Activated T-helper 17 cell treated with anti-CD3 and anti-CD28 coated beads, Interleukin-2, amount 50 U/mL, for 72 hours (primary cell): ENCODE measurements around the gene ASB5. TPM values are rescaled to one million over a fixed set of nuclear protein-coding genes. Genes with fewer than 3 reads are reported as not detected.
"Not testable (repeated sequence)": the region's sequence is repeated elsewhere in the genome, so short reads cannot be mapped to it uniquely, and the experiment has no call there.

Experiments
- ATAC-seq: fragments of 150-1000 bp; cut with Tn5 transposase; replicated peaks from 2 replicates; pipeline ENCODE4 v1.10.0; 2021; ENCODE audit warnings: mild to moderate bottlenecking, moderate library complexity
- H3K27ac Mint-ChIP-seq: one replicate; pipeline ENCODE4 v1.8.0; 2022; ENCODE audit warnings: mixed read lengths
- H3K27me3 Mint-ChIP-seq: one replicate; pipeline ENCODE4 v1.8.0; 2022; ENCODE audit warnings: mixed read lengths
- H3K36me3 Mint-ChIP-seq: one replicate; pipeline ENCODE4 v1.8.0; 2022; ENCODE audit warnings: low read depth, mild to moderate bottlenecking, mixed read lengths
- H3K4me1 Mint-ChIP-seq: one replicate; pipeline ENCODE4 v1.8.0; 2022; ENCODE audit warnings: mixed read lengths
- H3K4me3 Mint-ChIP-seq: one replicate; pipeline ENCODE4 v1.8.0; 2022; ENCODE audit warnings: mild to moderate bottlenecking, mixed read lengths
- H3K9me3 Mint-ChIP-seq: one replicate; pipeline ENCODE4 v1.8.0; 2022; ENCODE audit warnings: mixed read lengths
- total RNA-seq, 2 donors: library from RNA; stranded (reverse); gene quantifications; one replicate each; pipeline ENCODE4 v1.2.3, GENCODE V29; 2022

ASB5 gene
- total RNA-seq, result not detected

DNA sequence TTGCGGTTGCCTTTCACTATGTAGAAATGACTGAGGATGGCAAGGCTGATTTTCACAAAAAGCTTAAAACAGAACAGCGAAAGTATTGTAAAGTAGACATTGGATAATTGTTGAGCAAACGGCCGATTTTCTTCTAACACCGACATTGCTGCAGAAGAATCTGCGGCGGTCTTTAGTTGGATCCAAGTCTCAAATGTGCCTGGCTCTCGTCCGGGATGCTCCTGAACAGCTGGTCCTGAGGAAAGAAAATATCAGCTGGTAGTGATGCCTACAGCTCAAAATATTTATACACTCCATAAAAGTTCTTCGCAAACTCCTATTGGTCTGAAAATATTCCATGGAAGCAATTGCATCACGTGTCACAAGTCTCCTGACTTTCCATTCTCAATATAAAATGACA lies at the start of gene ASB5:
Gene ASB5 (minus strand): TSS at position 260 of the 400 bp plus-strand sequence. CDS start 114 bp downstream, at position 146.
- H3K27me3 Mint-ChIP-seq, result peaks cover 5% of the 10 kb centered on the region
- no peaks in the 10 kb centered on the region for H3K36me3 Mint-ChIP-seq
- H3K27ac Mint-ChIP-seq, result no peak within 1 kb of the TSS
- no peaks in the 10 kb centered on the region for H3K9me3 Mint-ChIP-seq
- H3K4me3 Mint-ChIP-seq, result no peak within 1 kb of the TSS
- no peak for ATAC-seq
- no peaks in the 10 kb centered on the region for H3K4me1 Mint-ChIP-seq

- Mint-ChIP-seq H3K9me3 (no peaks in the 10 kb centered on the region), H3K27ac (no peak overlapping the region), H3K4me1 (no peaks in the 10 kb centered on the region), H3K27me3 (peaks cover 3% of the 10 kb centered on the region), H3K4me3 (no peak overlapping the region), H3K36me3 (no peaks in the 10 kb centered on the region)
- ATAC-seq, result no peak
Measured at GRCh38 chr4:176313596-176314336, 44.7 kb upstream of the ASB5 start.

DNA sequence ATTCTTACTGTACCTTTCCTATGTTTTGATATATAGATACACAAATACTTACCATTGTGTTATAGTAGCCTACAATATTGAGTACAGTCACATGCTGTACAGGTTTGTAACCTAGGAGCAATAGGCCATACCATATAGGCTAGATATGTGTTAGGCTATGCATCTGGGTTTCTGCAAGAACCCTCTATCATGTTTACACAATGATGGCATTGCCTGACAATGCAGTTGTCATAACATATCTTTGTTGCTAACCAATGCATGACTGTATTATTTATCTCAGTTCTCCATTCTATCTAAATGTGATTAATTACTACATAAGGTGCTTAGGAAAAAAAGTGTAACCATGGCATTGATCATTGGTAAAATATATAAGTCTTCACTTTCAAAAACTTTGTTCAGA lies 40.8 kb upstream of the ASB5 start:
- no peak for ATAC-seq
- H3K9me3 Mint-ChIP-seq, result no peaks in the 10 kb centered on the region
- peaks cover 10% of the 10 kb centered on the region for H3K27me3 Mint-ChIP-seq
- H3K27ac Mint-ChIP-seq, result no peak overlapping the region
- no peaks in the 10 kb centered on the region for H3K4me1 Mint-ChIP-seq
- no peaks in the 10 kb centered on the region for H3K36me3 Mint-ChIP-seq
- H3K4me3 Mint-ChIP-seq, result no peak overlapping the region

GRCh38 chr4:176309046-176309445 lies 40.0 kb upstream of the ASB5 start:
- ATAC-seq, result peak; percentile 56
- Mint-ChIP-seq H3K4me3 (no peak overlapping the region), H3K27me3 (peaks cover 16% of the 10 kb centered on the region), H3K27ac (no peak overlapping the region), H3K36me3 (no peaks in the 10 kb centered on the region), H3K9me3 (no peaks in the 10 kb centered on the region), H3K4me1 (no peaks in the 10 kb centered on the region)

DNA sequence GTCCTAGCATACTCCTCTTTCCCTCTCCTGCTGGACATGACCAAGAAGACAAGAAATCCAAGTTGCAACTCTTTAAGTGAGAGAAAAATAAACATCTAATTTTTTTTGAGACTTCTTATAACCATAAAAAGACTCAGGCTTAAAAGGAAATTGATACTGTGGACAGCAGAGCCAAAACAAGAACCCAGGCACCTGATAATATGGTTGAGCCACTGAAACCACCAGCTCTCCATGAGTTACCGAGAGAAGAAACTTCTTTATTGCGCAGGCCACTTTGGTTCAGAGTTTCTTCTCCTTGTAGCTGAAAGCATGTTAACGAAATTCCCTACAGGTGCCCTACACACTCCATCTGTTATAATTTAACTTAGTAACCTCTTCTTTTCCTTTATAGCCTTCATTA lies 39.4 kb upstream of the ASB5 start:
- no peak overlapping the region for H3K27ac Mint-ChIP-seq
- no peak for ATAC-seq

GRCh38 chr4:176307666-176307930 lies 38.6 kb upstream of the ASB5 start:
- H3K36me3 Mint-ChIP-seq, result no peaks in the 10 kb centered on the region
- ATAC-seq, result no peak
- H3K27me3 Mint-ChIP-seq, result peaks cover 26% of the 10 kb centered on the region
- H3K4me3 Mint-ChIP-seq, result no peak overlapping the region
- H3K9me3 Mint-ChIP-seq, result no peaks in the 10 kb centered on the region
- no peaks in the 10 kb centered on the region for H3K4me1 Mint-ChIP-seq
- no peak overlapping the region for H3K27ac Mint-ChIP-seq

More for the DNA sequence above, 39.4 kb upstream of the ASB5 start:
- Mint-ChIP-seq H3K4me3 (no peak overlapping the region), H3K36me3 (no peaks in the 10 kb centered on the region), H3K9me3 (no peaks in the 10 kb centered on the region), H3K4me1 (no peaks in the 10 kb centered on the region), H3K27me3 (peaks cover 19% of the 10 kb centered on the region)

DNA sequence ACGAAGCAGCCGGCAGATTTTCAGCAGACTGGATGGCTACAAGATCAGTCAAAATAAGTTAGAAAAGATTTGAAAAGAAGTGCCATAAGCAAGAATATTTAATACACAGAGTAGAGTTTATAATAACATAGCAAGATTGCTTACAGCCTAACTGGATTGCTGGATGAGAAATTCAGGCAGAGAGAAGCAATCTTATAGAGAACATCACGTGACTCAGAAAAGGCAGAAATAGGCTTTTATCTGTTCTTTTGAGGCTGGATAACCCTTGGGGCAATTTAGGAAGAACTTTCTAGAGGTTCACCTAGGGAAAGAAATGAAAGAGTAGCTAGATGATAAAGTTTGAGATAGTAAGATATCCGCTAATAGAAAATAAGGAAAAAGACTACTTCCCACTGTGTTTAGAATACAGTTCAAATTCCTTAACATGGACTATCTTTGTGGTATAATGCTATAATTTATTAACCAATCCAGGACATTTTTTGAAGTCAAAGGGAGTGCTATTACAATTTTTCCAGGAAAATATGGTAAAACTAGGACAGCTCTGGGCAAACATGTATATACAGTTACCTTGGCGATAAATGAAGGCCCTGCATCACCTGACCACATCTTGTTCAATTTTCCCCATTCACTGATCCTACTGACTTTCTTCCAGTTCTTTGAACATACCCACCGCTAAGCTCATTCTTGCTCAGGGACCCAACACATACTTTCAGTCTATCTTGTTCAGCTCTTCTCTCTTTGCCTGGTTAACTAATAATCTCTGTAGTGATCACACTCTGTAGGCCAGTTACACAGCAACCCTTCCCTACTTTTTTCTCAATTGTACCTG lies 38.0 kb upstream of the ASB5 start:
- ATAC-seq, result no peak
- Mint-ChIP-seq H3K36me3 (no peaks in the 10 kb centered on the region), H3K4me3 (no peak overlapping the region), H3K4me1 (no peaks in the 10 kb centered on the region), H3K9me3 (no peaks in the 10 kb centered on the region), H3K27ac (no peak overlapping the region), H3K27me3 (peaks cover 27% of the 10 kb centered on the region)

GRCh38 chr4:176303938-176304337 lies 34.9 kb upstream of the ASB5 start:
- ATAC-seq, result no peak
- Mint-ChIP-seq H3K36me3 (no peaks in the 10 kb centered on the region), H3K27me3 (peaks cover 27% of the 10 kb centered on the region), H3K4me3 (no peak overlapping the region), H3K4me1 (no peaks in the 10 kb centered on the region), H3K9me3 (no peaks in the 10 kb centered on the region), H3K27ac (no peak overlapping the region)

DNA sequence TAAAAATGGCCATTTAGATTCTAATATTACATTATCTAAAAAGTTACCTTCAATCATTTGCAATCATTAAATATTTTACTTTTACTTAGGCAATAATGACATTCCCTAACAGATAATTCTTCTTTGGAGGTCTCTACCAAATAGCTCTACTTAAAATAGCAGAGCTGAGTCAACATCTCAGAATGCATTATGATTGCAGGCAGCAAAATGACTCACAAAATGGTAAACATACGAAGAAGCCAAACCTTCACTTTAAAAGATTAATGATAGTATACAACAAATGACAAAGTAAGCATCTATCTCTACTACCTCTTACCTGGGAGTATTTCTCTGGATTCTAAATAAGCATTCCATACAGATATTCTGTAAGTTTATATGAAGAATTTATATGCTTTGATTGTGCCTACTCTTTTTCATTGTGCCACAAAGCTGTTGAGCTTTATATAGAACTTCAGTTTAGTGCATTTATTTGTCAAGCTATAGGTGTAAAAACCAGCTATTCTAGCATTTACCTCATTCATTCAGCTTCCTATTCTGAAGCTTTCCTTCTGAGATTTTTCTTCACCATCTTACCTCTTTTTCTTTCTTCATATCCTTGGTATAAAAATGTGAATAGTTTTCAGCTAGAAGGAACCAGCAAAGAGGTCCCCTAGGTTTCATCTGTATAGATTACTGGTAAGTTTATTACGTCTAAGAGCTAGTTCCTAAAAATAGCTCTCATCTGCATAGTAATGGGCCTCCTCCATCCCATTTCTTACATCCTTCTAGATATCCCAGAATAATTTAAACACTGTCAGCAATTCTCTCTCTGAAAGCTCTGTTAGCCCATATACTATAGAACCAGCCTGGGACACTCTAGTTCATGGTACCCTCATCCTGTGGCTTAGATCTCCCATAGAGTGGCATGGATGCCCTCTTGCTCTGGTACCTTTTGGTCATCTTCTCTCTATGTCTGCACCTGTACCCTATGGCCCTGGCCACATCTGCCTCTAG lies 33.6 kb upstream of the ASB5 start:
- H3K36me3 Mint-ChIP-seq, result no peaks in the 10 kb centered on the region
- H3K9me3 Mint-ChIP-seq, result no peaks in the 10 kb centered on the region
- no peak overlapping the region for H3K27ac Mint-ChIP-seq
- H3K27me3 Mint-ChIP-seq, result peaks cover 27% of the 10 kb centered on the region
- ATAC-seq, result no peak
- no peak overlapping the region for H3K4me3 Mint-ChIP-seq
- no peaks in the 10 kb centered on the region for H3K4me1 Mint-ChIP-seq

DNA sequence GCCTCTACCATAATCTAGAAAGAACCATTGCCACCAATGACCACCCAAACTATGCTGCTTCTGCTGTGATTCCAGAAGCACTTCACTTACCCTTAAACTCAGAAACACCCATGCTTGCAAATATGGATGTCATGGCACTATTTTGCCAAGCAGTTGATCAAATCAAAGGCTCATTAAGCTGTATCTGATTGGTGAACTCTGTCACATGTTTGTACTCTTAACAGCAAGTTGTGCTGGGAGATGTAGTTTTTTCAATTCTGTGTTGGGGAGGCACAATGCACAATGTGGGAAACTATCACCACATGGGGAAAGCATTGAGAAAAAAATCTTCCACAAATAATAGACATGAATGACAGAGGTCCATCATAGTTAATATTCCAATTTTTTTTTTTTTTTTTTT lies 31.5 kb upstream of the ASB5 start:
- Mint-ChIP-seq H3K9me3 (no peaks in the 10 kb centered on the region), H3K27ac (no peak overlapping the region), H3K4me1 (no peaks in the 10 kb centered on the region), H3K27me3 (peaks cover 24% of the 10 kb centered on the region), H3K36me3 (no peaks in the 10 kb centered on the region), H3K4me3 (no peak overlapping the region)
- ATAC-seq, result no peak

- H3K4me1 Mint-ChIP-seq, result no peaks in the 10 kb centered on the region
- no peaks in the 10 kb centered on the region for H3K9me3 Mint-ChIP-seq
Measured at GRCh38 chr4:176300036-176300435, 31.0 kb upstream of the ASB5 start.

DNA sequence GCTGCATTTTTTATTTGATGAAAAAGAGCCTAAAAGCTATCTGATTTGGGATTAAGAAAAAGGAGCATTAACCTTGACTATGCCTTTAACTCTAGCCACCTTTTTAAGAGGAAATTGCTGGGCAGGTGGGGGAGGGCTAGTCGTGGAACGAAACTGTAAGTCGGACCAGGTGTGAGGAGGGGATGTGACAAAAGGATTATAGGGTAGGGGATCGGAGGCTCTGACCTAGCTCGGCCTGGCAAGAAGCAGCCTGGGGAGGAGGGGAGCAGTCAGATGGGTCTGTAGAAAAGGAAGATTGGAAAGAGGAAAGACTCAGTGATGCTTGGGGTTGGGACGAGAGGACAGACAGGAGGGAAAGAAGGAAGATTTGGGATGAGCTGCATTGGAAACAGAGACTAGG lies 29.6 kb upstream of the ASB5 start:
- Mint-ChIP-seq H3K4me1 (no peaks in the 10 kb centered on the region), H3K27me3 (peaks cover 13% of the 10 kb centered on the region), H3K36me3 (no peaks in the 10 kb centered on the region), H3K9me3 (no peaks in the 10 kb centered on the region), H3K27ac (no peak overlapping the region), H3K4me3 (no peak overlapping the region)
- no peak for ATAC-seq

More at GRCh38 chr4:176300036-176300435, 31.0 kb upstream of the ASB5 start:
- Mint-ChIP-seq H3K36me3 (no peaks in the 10 kb centered on the region), H3K27ac (no peak overlapping the region), H3K4me3 (no peak overlapping the region), H3K27me3 (peaks cover 20% of the 10 kb centered on the region)
- ATAC-seq, result no peak

DNA sequence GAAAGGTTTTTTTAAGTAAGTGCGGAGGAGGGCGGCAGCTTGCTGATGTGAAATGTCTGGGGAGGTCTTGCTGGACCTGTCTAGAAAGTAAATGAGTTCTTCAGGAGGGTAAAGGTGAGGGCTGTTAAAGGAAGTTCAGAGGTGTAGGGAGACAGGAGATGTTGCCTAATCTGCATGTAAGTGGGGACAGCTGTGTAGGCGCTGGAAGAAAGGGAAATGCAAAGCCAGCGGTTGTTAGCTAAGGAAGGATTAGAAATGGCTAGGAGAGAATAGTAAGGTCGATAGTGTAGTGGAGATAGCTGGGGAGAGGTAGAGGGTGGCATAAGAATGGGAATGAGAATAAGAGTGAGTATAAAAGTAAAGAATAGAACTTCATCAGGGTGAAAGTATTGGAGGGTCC lies 26.9 kb upstream of the ASB5 start:
- not testable (repeated sequence) for H3K4me1 Mint-ChIP-seq, H3K36me3 Mint-ChIP-seq, H3K4me3 Mint-ChIP-seq, H3K27me3 Mint-ChIP-seq, H3K9me3 Mint-ChIP-seq, ATAC-seq, H3K27ac Mint-ChIP-seq

DNA sequence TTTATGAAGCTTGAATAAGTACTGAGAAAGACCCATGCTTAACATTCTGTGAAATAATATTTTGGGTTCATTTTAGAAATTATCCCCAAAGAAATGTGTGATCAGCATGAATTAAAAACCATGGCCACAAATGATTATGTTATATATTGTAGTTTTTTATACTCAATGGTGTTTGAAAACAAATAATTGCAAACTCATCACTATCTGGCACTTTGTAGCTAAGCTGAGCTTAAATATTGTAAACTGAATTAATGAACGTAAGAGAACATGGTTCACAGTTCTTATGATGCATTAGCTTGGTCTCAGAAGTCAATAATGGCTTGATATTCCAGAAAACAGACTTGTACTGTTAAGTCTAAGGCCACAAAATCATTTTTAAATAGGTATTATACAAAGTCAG lies 24.6 kb upstream of the ASB5 start:
- no peaks in the 10 kb centered on the region for H3K4me1 Mint-ChIP-seq
- H3K9me3 Mint-ChIP-seq, result no peaks in the 10 kb centered on the region
- ATAC-seq, result no peak
- no peak overlapping the region for H3K4me3 Mint-ChIP-seq
- no peaks in the 10 kb centered on the region for H3K27me3 Mint-ChIP-seq
- H3K36me3 Mint-ChIP-seq, result no peaks in the 10 kb centered on the region
- H3K27ac Mint-ChIP-seq, result no peak overlapping the region
